Measurements from ENCODE around the gene FSTL4. TPM values are rescaled to one million over a fixed set of nuclear protein-coding genes. Genes with fewer than 3 reads are reported as not detected.

The FSTL4 gene
- total RNA-seq, 1 experiment from 2014 or later, result not detected

DNA sequence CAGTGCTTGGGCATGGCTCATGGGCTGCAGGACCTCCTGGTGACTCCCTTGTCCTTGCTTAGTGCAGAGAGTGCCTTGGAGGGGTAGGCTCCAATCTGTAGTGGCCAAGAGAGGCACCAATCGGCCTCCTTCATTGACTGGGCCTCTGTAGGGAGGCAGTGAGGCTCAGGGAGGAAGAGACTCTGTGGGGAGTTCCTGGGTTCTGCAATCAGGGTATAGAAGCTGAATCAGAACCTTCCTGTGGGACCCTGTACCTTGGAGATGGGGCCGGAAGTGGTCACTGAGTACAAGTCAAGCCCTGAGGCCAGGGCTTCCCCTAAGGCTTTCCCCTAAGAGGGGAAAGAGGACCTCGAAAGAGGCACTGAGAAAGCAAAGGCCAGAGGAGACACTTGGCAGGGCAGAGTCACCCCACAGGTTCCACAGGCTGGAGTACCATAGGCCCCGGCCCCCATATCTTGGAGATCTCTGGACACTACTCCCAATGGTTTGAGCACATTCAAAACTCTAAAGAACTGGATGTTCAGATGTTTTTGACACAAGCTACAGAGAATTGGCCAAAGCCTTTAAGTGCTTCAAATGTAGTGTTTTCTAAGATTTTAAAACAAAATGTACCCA lies 370.0 kb downstream of the FSTL4 start:
- no peak for DNase-seq (ENCODE audit: low read depth)

GRCh38 chr5:133241179-133242092 lies 370.9 kb downstream of the FSTL4 start:
- DNase-seq (ENCODE audit: low read depth), result no peak

- peak; percentile 98 for DNase-seq (ENCODE audit: low read depth)
These were observed 371.8 kb downstream of the FSTL4 start for GRCh38 chr5:133240425-133241091.

- no peak for DNase-seq (ENCODE audit: low read depth)
These were observed 373.7 kb downstream of the FSTL4 start for GRCh38 chr5:133238426-133239205.

- DNase-seq (ENCODE audit: low read depth), result no peak
These were observed 375.4 kb downstream of the FSTL4 start for GRCh38 chr5:133236976-133237375.

DNA sequence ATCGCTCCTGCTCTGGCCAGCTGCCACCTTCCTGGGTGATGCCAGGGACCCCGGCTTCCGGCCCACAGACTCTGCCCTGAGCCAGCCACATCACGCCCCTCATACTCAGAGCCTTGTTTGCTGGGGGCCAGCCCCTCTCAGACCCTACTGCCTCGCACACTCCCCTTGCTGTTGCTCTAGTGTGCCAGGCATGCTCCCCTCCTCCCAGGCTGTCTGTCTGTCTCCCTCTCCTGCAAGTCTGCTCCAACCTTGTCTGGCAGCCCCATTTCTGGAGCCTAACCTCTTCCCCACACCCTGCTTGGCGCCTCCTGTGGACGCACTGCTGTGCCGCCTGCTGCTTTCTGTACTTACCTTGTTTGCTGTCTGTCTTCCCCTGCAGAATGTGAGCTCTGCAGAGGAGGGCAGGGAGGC lies 375.8 kb downstream of the FSTL4 start:
- no peak for DNase-seq (ENCODE audit: low read depth)

- peak; percentile 13 for DNase-seq (ENCODE audit: low read depth)
These were observed 376.5 kb downstream of the FSTL4 start for GRCh38 chr5:133235696-133236426.

DNA sequence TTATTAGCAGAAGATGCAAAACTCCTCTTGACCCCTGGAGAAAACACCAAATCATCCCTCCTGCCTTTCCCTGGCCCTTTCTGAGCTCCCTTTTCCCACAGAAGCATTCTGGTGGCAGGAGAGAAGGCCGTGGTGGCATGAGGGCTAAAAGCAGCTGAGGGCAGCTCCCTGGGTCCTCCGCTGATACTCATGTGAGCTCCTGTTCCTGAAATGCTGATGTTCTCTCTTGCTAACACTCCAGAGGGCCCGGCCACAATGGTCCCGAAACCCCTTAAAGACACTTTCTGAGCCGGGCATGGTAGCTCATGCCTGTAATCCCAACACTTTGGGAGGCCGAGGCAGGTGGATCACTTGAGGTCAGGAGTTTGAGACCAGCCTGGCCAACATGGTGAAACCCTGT lies 377.4 kb downstream of the FSTL4 start:
- DNase-seq (ENCODE audit: low read depth), result no peak

- DNase-seq (ENCODE audit: low read depth), result no peak
These were observed 378.1 kb downstream of the FSTL4 start for GRCh38 chr5:133234273-133234672.

GRCh38 chr5:133233616-133234015 lies 378.7 kb downstream of the FSTL4 start:
- DNase-seq (ENCODE audit: low read depth), result no peak

DNA sequence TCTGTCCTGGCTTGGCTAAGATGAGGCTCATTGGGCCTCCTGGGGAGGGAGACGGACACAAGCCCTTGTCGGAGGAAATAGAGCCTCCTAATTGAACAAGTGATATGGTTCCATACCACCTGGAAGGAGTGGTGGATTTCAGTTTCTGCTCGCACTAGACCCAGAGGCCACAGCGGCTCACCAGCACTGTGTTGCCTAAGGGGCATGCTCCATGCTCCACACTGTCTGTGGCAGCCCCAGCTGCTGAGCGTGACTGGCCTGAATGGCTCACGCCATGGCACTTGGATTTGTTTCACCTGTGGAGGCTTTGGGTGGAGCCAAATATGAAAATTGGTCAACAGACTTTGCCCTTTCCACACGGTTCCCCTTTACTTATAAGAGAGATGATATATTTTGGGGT lies 379.4 kb downstream of the FSTL4 start:
- no peak for DNase-seq (ENCODE audit: low read depth)

DNA sequence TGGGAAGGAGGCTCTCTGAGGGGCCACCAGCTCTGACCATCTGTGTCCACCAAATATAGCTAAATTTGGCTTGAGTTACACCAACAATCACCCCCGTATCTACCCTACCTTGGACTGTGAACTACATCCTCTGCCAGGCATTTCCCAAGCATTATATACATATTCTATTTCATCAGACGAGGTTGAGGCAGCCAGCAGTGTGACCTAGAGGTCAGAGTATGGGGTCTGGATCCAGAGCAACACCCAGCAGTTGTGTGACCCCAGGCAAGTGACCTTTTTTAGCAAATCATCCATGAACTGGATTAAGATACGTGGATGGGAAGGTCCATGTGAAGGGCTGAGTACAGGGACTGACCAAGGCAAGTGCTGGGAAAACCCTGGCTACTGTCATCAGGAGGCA lies 379.9 kb downstream of the FSTL4 start:
- no peak for DNase-seq (ENCODE audit: low read depth)

- no peak for DNase-seq (ENCODE audit: low read depth)
These were observed 380.3 kb downstream of the FSTL4 start for GRCh38 chr5:133232011-133232410.

GRCh38 chr5:133230823-133231578 lies 381.3 kb downstream of the FSTL4 start:
- DNase-seq (ENCODE audit: low read depth), result no peak

GRCh38 chr5:133229931-133230664 lies 382.2 kb downstream of the FSTL4 start:
- DNase-seq (ENCODE audit: low read depth), result peak; percentile 61

- DNase-seq (ENCODE audit: low read depth), result no peak
These were observed 384.0 kb downstream of the FSTL4 start for GRCh38 chr5:133228316-133228715.

DNA sequence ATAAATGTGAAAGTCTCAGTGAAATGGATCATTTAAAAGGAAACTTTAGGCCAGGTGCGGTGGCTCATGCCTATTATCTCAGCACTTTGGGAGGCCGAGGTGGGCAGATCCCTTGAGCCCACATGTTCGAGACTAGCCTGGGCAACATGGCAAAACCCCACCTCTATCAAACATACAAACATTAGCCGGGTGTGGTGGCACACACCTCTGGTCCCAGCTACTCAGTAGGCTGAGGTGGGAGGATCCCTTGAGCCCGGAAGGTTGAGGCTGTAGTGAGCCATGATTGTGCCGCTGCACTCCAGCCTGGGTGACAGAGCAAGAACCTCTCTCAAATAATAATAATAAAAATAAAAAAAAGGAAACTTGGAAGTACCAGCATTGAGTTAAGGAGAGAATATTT lies 384.4 kb downstream of the FSTL4 start:
- DNase-seq (ENCODE audit: low read depth), result no peak

DNA sequence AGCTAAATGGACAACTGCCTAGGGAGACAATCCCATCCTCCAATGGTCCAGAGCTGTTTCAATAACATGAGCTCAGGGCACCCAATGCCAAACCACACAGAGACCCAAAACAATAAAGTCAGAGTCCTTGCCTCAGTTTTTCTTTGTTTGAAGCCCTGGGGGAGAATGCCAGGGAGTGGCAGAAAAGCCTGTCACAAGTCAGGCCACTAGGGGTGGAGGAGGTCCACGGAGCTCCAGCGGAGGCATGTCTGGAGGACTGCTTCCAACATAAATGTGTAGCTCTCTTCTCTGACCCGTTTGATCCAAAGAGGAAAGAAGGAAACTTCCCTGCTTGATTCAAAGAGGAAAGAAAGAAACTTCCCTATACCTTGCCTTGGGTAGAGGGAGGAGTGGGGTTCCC lies 385.3 kb downstream of the FSTL4 start:
- DNase-seq (ENCODE audit: low read depth), result no peak

GRCh38 chr5:133226186-133226585 lies 386.2 kb downstream of the FSTL4 start:
- no peak for DNase-seq (ENCODE audit: low read depth)

DNA sequence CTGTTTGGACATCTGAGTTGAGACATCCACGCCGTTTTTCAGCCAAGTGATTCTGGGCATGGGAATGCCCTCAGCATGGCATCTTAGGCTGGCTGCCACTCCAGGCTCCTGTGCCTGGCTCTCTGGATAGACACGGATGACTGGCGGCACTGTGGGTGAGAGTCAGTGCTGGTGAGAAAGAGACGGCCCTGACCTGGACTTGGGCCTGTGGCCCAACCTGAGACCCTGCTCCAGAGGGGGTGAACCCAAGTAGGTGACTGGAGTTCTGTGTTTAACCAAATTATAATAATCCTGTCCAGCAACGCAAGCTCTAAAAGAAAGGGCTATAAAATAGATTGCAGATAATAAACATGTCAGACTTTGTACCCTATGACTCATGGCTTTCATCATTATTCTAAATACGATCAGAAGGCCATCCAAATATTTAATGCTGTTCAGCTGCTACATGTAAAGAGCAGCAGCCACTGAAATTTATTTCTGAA lies 386.6 kb downstream of the FSTL4 start:
- DNase-seq (ENCODE audit: low read depth), result no peak
